NT2/D1 (cell line): ENCODE measurements around the gene GIPC2.

Experiments used
- YY1 ChIP-seq: IDR thresholded peaks from 2 replicates; pipeline ENCODE4 v1.6.1; 2011; ENCODE audit not compliant: insufficient read length, insufficient read depth
- ZNF274 ChIP-seq: IDR thresholded peaks from 2 replicates; pipeline ENCODE4 v1.6.1; 2011; ENCODE audit warnings: mild to moderate bottlenecking, low read depth, low read length

DNA sequence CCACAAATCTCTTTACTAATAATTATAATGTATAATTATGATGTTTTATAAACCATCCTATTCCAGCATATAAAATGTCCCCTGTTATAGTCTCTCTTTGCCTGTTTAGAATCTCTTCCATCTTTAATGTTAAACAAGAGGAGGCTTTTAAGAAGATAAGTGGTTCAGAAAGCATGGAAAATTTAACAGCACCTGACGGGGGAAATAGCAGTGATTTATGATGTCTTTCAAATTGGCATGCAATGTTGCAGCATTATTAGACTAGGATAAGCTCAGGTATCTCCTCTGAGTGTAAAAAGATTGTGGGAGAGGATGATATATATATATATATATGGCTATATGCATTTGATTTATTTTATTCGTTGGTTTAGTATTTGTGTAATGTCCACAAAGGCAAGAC is 24.4 kb downstream of the GIPC2 start:
- TF ChIP-seq ZNF274 (no peak), YY1 (no peak)
